IPS-20b (cell line): ENCODE measurements around the gene ARHGAP28.
A peak's percentile ranks its signal among the peaks of the same experiment; 100 is the strongest.

Source experiments
- H3K27ac ChIP-seq: one replicate; pipeline ENCODE4 v1.5.1; 2013; ENCODE audit warnings: low read length
- H3K27me3 ChIP-seq: 2 replicates; pipeline ENCODE4 v1.6.1; 2013; ENCODE audit warnings: mild to moderate bottlenecking, low read length, inconsistent platforms; ENCODE audit not compliant: insufficient read depth
- H3K36me3 ChIP-seq: 2 replicates; pipeline ENCODE4 v1.6.1; 2013; ENCODE audit warnings: low read depth, mild to moderate bottlenecking, inconsistent platforms, low read length, moderate library complexity; ENCODE audit not compliant: insufficient read depth
- H3K4me1 ChIP-seq: 2 replicates; pipeline ENCODE4 v1.6.1; 2013; ENCODE audit warnings: mild to moderate bottlenecking, control low read depth, inconsistent platforms, low read length, moderate library complexity; ENCODE audit not compliant: insufficient read depth
- H3K4me3 ChIP-seq: 2 replicates; pipeline ENCODE4 v1.5.1; 2013; ENCODE audit warnings: mild to moderate bottlenecking, low read length, inconsistent platforms
- H3K9ac ChIP-seq: 2 replicates; pipeline ENCODE4 v1.6.1; 2013; ENCODE audit warnings: low read depth, mild to moderate bottlenecking, inconsistent platforms, low read length, moderate library complexity
- H3K9me3 ChIP-seq: 2 replicates; pipeline ENCODE4 v1.6.1; 2013; ENCODE audit warnings: mild to moderate bottlenecking, low read depth, low read length, inconsistent platforms; ENCODE audit not compliant: insufficient read depth

Gene ARHGAP28

DNA sequence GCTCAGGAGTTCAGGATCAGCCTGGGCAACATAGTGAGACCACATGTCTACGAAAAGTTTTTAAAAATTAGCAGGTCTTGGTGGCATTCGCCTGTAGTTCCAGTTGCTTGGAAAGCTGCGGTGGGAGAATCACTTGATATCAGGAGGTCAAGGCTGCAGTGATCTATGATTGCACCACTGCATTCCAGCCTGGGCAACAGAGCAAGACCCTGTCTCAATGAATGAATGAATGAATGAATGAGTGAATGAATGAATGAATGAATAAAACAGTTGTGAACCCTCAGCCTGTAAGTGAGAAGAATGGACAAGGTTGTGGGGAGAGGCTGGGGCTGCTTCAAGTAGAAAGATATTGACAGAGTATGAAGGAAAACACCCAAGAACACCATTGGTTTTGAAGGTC, 48.0 kb downstream of the ARHGAP28 start:
- no peak overlapping the region for H3K4me3 ChIP-seq
- no peaks in the 10 kb centered on the region for H3K9me3 ChIP-seq
- H3K9ac ChIP-seq, result no peak overlapping the region
- H3K4me1 ChIP-seq, result peaks cover 36% of the 10 kb centered on the region; the same call in 1 of the 2 replicates
- H3K27ac ChIP-seq, result no peak overlapping the region
- no peaks in the 10 kb centered on the region for H3K27me3 ChIP-seq
- H3K36me3 ChIP-seq, result no peaks in the 10 kb centered on the region

DNA sequence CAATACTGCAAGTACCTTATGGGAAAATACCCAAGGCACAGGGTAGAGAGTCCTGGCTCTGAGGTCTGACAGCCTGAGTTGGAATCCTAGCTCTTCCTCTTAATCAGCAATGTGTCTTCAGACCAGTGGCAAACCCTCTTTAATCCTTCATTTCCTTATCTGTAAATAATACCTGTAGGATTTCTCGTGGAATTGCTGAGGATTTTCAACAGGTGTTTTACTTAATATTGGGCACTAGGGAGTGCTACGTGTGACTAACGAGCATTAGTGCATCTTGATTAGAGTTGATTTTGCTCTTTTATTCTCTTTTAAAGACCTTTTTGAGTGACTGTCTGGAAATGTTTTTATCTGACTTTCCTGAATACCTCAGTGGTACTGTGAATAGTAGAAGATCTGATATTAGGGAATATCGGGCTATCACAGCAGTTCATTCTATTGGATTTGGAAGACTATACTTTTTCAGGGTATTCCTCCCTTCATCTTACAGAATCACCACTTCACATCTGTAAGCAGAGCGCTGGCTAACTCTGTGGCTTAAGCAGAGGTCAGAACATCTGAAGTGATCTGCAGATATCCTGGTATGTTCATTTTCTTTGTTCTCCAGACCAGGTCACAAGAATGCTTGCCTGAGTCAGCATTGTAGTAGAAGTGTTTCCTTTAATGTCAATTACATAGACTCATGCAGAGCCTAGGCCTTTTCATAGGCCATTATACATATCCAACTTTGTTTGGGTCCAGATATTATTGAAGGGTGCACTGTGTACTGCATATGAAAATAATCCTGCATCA, 49.1 kb downstream of the ARHGAP28 start:
- Histone ChIP-seq H3K9me3 (no peaks in the 10 kb centered on the region), H3K4me1 (peaks cover 33% of the 10 kb centered on the region; the same call in 1 of the 2 replicates), H3K27ac (no peak overlapping the region), H3K4me3 (no peak overlapping the region), H3K9ac (no peak overlapping the region), H3K27me3 (no peaks in the 10 kb centered on the region), H3K36me3 (no peaks in the 10 kb centered on the region)

DNA sequence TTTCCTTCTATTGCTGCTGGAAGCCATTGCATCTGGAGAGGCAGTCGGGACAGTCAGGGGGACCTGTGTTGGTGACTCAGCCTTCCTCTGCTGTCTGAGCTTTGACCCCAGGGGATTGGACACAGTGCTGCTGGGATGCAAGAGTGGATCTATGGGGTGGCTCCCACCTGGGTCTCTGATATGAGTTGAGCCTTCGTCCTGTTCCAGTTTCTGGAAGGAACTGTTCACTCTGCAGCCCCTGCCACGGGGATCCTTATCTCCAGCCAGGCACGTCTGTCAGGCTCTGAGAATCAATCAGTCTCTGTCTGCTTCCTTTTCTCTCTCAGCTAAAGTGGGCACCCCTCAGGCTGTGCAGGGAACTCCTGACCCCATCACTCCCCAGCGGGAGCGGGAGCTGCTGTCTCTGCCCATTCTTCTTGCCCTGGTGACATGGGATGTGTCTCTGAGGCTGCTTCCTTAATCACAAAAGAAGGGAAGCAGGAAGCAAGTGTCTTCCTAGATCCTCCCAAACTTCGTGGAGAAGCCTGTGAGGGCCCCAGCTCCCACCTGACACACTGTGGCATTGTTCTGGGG, 51.7 kb downstream of the ARHGAP28 start:
- Histone ChIP-seq H3K27me3 (no peaks in the 10 kb centered on the region), H3K9ac (0 out of 2 replicates have a peak overlapping the region, but pooled peaks have one; percentile 26), H3K27ac (peak overlapping the region; percentile 8), H3K9me3 (no peaks in the 10 kb centered on the region), H3K4me3 (no peak overlapping the region), H3K36me3 (no peaks in the 10 kb centered on the region), H3K4me1 (peaks cover 31% of the 10 kb centered on the region; the same call in 1 of the 2 replicates)

DNA sequence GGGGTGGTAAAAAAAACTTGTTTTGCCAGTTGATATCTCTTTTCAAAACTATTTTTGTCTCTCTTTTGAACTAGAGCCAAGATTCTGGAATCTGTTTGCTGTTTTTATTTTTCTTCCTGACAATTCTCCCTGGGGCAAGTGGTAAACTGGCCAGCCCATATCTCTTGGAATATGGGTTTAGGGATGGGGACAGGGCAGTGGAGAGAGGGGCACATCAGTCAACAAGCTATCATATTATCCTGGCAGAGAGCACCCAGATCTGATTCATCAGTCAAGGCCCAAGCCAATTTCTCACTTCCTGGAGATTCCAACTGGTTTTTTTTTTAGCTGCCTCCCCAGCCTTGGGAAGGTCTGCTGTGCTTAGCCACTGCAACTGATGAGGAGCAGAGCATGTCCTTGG, 52.3 kb downstream of the ARHGAP28 start:
- H3K9ac ChIP-seq, result 0 out of 2 replicates have a peak overlapping the region, but pooled peaks have one; percentile 18
- no peaks in the 10 kb centered on the region for H3K9me3 ChIP-seq
- H3K4me1 ChIP-seq, result peaks cover 29% of the 10 kb centered on the region; the same call in 1 of the 2 replicates
- no peak overlapping the region for H3K27ac ChIP-seq
- H3K27me3 ChIP-seq, result no peaks in the 10 kb centered on the region
- no peaks in the 10 kb centered on the region for H3K36me3 ChIP-seq
- no peak overlapping the region for H3K4me3 ChIP-seq

DNA sequence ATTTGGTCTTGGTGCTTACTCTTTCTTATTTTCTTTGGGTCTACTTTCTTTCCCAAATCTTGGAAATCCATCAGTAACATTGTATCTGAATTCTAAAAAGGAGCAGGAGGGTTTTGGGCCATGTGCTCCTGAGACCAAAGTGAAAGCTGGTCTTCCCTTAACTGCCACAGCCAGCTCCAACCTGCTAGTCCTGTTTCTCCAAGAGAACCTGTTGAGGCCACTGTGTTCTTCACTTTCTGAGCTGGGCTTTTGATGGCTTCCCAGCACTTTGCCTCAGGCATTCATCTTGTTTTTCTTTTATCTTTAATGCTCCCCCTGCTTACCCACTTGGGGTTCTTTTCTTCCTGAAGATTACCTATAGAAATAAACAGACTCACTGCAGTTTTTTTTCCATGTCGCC, 53.3 kb downstream of the ARHGAP28 start:
- Histone ChIP-seq H3K4me3 (no peak overlapping the region), H3K27me3 (no peaks in the 10 kb centered on the region), H3K36me3 (no peaks in the 10 kb centered on the region), H3K4me1 (peaks cover 29% of the 10 kb centered on the region; the same call in 1 of the 2 replicates), H3K9me3 (no peaks in the 10 kb centered on the region), H3K27ac (no peak overlapping the region), H3K9ac (no peak overlapping the region)

DNA sequence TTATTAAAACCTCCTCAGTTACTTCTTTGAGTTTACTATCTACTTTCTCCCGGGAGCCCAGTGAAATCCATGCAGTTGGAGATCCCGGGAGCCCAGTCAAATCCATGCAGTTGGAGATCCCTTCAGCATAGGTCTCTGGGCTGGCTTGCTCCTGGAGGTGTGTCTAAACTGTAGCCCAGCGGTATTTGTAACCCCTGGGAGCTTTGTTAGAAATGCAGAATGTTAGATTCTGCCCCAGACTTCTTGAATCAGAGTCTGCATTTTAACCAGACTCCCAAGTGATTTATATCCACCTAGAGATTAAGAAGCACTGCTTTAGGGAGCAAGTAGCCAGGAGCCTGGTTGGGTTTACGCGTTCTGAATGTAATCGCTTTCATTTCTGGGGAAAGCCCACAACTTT, 54.5 kb downstream of the ARHGAP28 start:
- H3K27ac ChIP-seq, result no peak overlapping the region
- H3K9ac ChIP-seq, result no peak overlapping the region
- no peaks in the 10 kb centered on the region for H3K27me3 ChIP-seq
- no peaks in the 10 kb centered on the region for H3K9me3 ChIP-seq
- no peaks in the 10 kb centered on the region for H3K36me3 ChIP-seq
- H3K4me3 ChIP-seq, result no peak overlapping the region
- peaks cover 29% of the 10 kb centered on the region; the same call in 1 of the 2 replicates for H3K4me1 ChIP-seq

DNA sequence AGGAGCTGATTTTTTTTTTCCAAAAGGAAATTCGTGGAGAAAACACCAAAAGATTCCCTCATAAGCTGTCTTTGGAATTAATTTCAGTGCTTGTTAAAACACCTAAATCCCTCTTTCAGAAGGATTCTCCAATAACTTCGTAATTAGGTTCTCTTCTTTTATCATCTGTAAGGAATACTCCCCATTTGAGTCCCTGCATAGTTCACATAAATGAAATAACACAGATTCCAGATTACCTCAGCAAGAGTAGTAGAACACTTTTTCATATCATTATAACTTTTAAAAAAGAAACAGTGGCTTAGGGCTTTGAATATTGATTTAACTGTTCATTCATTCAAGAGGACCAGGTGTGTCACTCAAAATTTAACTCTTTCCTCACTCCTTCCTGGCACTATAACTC, 55.5 kb downstream of the ARHGAP28 start:
- Histone ChIP-seq H3K9me3 (no peaks in the 10 kb centered on the region), H3K4me1 (peaks cover 29% of the 10 kb centered on the region; the same call in 1 of the 2 replicates), H3K27ac (no peak overlapping the region), H3K9ac (no peak overlapping the region), H3K27me3 (no peaks in the 10 kb centered on the region), H3K4me3 (no peak overlapping the region), H3K36me3 (no peaks in the 10 kb centered on the region)

DNA sequence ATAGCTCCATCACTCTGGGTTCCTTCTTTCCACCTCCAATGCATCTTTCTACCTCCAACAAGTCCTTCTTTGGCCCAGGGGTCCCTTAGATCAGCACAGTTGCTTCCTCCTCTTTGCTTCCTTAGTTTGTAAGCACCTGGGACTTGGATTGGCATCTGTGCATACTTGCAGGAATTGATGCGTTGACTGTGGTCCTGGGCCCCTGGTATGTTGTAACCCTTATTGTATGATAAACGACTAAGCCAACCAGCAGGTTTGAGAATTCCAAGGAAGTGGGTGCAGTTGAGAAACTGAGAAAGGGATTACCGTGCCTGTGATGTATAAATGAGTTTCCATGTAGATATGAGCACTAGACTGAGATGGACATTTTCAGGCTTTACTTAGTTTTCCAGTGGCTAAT, 55.9 kb downstream of the ARHGAP28 start:
- Histone ChIP-seq H3K27ac (no peak overlapping the region), H3K36me3 (no peaks in the 10 kb centered on the region), H3K4me3 (no peak overlapping the region), H3K4me1 (peaks cover 29% of the 10 kb centered on the region; the same call in 1 of the 2 replicates), H3K9ac (no peak overlapping the region), H3K9me3 (no peaks in the 10 kb centered on the region), H3K27me3 (no peaks in the 10 kb centered on the region)

DNA sequence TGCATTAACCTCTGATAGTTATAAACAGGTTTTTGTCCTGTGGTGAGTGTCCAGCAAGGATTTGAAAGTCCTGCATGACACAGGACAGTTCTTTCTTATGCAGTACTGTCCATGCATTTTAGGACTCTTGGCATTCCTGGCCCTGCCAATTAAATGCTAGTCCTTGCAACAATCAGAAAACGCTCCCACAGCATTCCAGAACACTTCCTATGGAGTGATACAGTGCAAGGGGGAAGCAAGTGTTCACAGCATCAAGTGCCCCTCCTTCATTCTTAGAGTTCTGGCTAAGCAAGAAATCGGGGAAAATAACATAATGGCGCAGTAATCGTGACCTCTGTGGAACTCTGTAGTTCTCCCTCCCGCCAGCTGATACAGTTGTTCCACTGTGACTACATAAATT, 62.9 kb downstream of the ARHGAP28 start:
- Histone ChIP-seq H3K4me3 (no peak overlapping the region), H3K4me1 (peaks cover 8% of the 10 kb centered on the region), H3K27me3 (no peaks in the 10 kb centered on the region), H3K9me3 (no peaks in the 10 kb centered on the region), H3K36me3 (no peaks in the 10 kb centered on the region), H3K27ac (no peak overlapping the region), H3K9ac (no peak overlapping the region)

DNA sequence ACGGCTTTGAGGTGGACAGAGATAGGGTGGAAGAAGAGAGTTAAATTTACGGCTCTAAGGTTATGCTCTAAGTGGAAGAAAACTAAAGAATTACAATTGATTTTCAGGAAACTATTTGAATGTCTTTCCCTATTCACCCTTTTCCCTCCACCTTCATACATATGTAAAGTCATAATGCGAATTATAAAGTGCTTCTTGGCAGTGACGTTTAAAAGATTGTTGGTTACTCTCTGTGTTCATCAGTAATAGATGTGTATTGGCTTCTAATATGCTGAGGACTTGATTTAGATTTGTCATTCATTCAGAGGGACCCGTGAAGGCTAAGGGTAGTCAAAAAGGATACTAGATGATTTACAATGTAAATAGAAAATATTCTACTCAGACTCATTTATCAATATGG, 63.9 kb downstream of the ARHGAP28 start:
- no peaks in the 10 kb centered on the region for H3K27me3 ChIP-seq
- H3K9me3 ChIP-seq, result no peaks in the 10 kb centered on the region
- peaks cover 8% of the 10 kb centered on the region for H3K4me1 ChIP-seq
- no peak overlapping the region for H3K9ac ChIP-seq
- H3K27ac ChIP-seq, result no peak overlapping the region
- no peak overlapping the region for H3K4me3 ChIP-seq
- H3K36me3 ChIP-seq, result no peaks in the 10 kb centered on the region

DNA sequence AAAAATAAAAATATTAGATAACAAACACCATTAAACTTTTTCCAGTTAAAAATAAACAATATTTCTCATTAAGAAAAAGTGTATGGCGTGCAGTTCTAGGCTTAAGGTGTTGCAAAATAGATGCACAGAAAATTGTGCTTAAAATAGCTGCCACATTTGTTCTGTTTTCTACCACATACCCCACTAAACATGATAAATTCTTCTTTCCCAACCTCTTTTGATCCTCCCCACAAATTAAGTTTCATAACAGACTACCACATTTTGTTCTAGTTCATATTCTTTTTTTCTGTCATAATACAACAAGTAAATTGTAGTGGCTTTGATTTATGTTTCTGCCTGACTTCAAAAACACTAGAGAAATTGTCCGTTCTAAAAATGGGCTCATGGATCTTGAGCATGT, 64.5 kb downstream of the ARHGAP28 start:
- Histone ChIP-seq H3K9me3 (no peaks in the 10 kb centered on the region), H3K9ac (no peak overlapping the region), H3K27me3 (no peaks in the 10 kb centered on the region), H3K27ac (no peak overlapping the region), H3K4me1 (peaks cover 8% of the 10 kb centered on the region), H3K36me3 (no peaks in the 10 kb centered on the region), H3K4me3 (no peak overlapping the region)

DNA sequence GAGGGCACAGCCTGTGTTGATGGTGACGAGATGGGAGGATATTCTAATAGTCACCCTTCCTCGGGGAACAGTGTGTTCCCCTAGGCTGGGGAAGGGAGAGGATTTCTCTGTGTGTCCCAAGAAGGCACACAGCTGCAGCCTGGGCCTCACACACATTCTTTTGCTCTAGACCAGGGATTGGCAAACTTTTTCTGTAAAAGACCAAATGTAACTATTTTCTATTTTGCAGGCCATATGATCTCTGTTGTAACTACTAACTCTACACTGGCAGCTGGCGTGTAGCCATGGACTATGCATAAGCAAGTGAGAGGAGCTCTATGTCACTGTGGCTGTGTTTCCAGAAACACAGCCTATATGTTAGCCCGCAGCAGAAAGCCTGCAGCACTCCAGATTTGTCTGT, 65.8 kb downstream of the ARHGAP28 start:
- Histone ChIP-seq H3K36me3 (no peaks in the 10 kb centered on the region), H3K9ac (no peak overlapping the region), H3K27me3 (no peaks in the 10 kb centered on the region), H3K4me1 (peaks cover 8% of the 10 kb centered on the region), H3K27ac (no peak overlapping the region), H3K9me3 (no peaks in the 10 kb centered on the region), H3K4me3 (no peak overlapping the region)
